Neural cell (in vitro differentiated cells): ENCODE measurements around the gene GFRA1. TPM values are rescaled to one million over a fixed set of nuclear protein-coding genes. Genes with fewer than 3 reads are reported as not detected.

ENCODE experiments used
- H2AFZ ChIP-seq: fragments of 200-600, 300-800 bp; sonication (generic), shearing (Covaris generic); 2 replicates; pipeline ENCODE4 v1.6.0; 2014; ENCODE audit warnings: low read depth, mild to moderate bottlenecking, antibody characterized with exemption, low read length, moderate library complexity
- H3F3A ChIP-seq: fragments of 200-600 bp; shearing (Covaris generic); 2 replicates; pipeline ENCODE4 v1.6.1; 2016; ENCODE audit warnings: mild to moderate bottlenecking, moderate library complexity, mixed read lengths, antibody characterized with exemption, low read length; ENCODE audit not compliant: insufficient read depth, poor library complexity, severe bottlenecking
- H3K27ac ChIP-seq: fragments of 200-600, 300-800 bp; sonication (generic), shearing (Covaris generic); 2 replicates; pipeline ENCODE4 v1.5.1; 2014; ENCODE audit warnings: mild to moderate bottlenecking, low read length, moderate library complexity
- H3K27me3 ChIP-seq: fragments of 300-800, 200-600 bp; sonication (generic), shearing (Covaris generic); 2 replicates; pipeline ENCODE4 v1.6.0; 2014; ENCODE audit warnings: mild to moderate bottlenecking, low read depth, low read length, moderate library complexity; ENCODE audit not compliant: insufficient read depth
- H3K36me3 ChIP-seq: fragments of 300-800, 200-600 bp; sonication (generic), shearing (Covaris generic); 2 replicates; pipeline ENCODE4 v1.5.1; 2014; ENCODE audit warnings: mild to moderate bottlenecking, antibody characterized with exemption, low read length, moderate library complexity; ENCODE audit not compliant: insufficient read depth
- H3K4me2 ChIP-seq: fragments of 300-800, 200-600 bp; sonication (generic), shearing (Covaris generic); 2 replicates; pipeline ENCODE4 v1.6.0; 2014; ENCODE audit warnings: mild to moderate bottlenecking, low read length
- H3K4me3 ChIP-seq: fragments of 300-800, 200-600 bp; sonication (generic), shearing (Covaris generic); 2 replicates; pipeline ENCODE4 v1.5.1; 2014; ENCODE audit warnings: mild to moderate bottlenecking, low read length, moderate library complexity
- H3K79me2 ChIP-seq: fragments of 200-600 bp; shearing (Covaris generic); replicated peaks from 2 replicates; pipeline ENCODE4 v1.6.0; 2014; ENCODE audit warnings: mild to moderate bottlenecking, low read length, moderate library complexity; ENCODE audit not compliant: insufficient read depth
- H3K9ac ChIP-seq: fragments of 300-800, 200-600 bp; sonication (generic), shearing (Covaris generic); 2 replicates; pipeline ENCODE4 v1.6.1; 2016; ENCODE audit warnings: mild to moderate bottlenecking, low read length, mixed read lengths
- H3K9me2 ChIP-seq: fragments of 200-600 bp; shearing (Covaris generic); 2 replicates; pipeline ENCODE4 v1.6.1; 2016; ENCODE audit warnings: mild to moderate bottlenecking, low read length, mixed read lengths; ENCODE audit not compliant: insufficient read depth
- H3K9me3 ChIP-seq: fragments of 200-600, 300-800 bp; sonication (generic), shearing (Covaris generic); 2 replicates; pipeline ENCODE4 v1.6.1; 2016; ENCODE audit warnings: mild to moderate bottlenecking, mixed run types, low read length, moderate library complexity, mixed read lengths
- H4K20me1 ChIP-seq: fragments of 200-600 bp; shearing (Covaris generic); 2 replicates; pipeline ENCODE4 v1.6.1; 2016; ENCODE audit warnings: mild to moderate bottlenecking, mixed run types; ENCODE audit not compliant: insufficient read depth
- CTCF ChIP-seq: fragments of 450-650 bp; IDR thresholded peaks from 2 replicates; pipeline ENCODE4 v1.5.1; 2014; ENCODE audit warnings: antibody characterized with exemption, mild to moderate bottlenecking, moderate library complexity; ENCODE audit not compliant: poor library complexity, severe bottlenecking
- EP300 ChIP-seq: fragments of 450-650 bp; conservative IDR thresholded peaks from 2 replicates; pipeline ENCODE4 v1.6.1; 2014; ENCODE audit warnings: antibody characterized with exemption, mild to moderate bottlenecking, moderate library complexity; ENCODE audit not compliant: poor library complexity, severe bottlenecking
- EZH2 ChIP-seq: fragments of 200-600, 300-800 bp; shearing (Covaris generic), sonication (generic); IDR thresholded peaks from 2 replicates; pipeline ENCODE4 v1.6.1; 2014; ENCODE audit warnings: antibody characterized with exemption, low read length, borderline replicate concordance, mild to moderate bottlenecking; ENCODE audit not compliant: insufficient read depth, poor library complexity, severe bottlenecking
- MXI1 ChIP-seq: fragments of 450-650 bp; conservative IDR thresholded peaks from 2 replicates; pipeline ENCODE4 v1.6.1; 2014; ENCODE audit warnings: antibody characterized with exemption, mild to moderate bottlenecking; ENCODE audit not compliant: poor library complexity, severe bottlenecking
- POLR2AphosphoS5 ChIP-seq: IDR thresholded peaks from 2 replicates; pipeline ENCODE4 v1.6.1; 2012
- RAD21 ChIP-seq: fragments of 450-650 bp; conservative IDR thresholded peaks from 2 replicates; pipeline ENCODE4 v1.6.1; 2014; ENCODE audit warnings: antibody characterized with exemption, mild to moderate bottlenecking, moderate library complexity
- REST ChIP-seq: IDR thresholded peaks from 2 replicates; pipeline ENCODE4 v1.6.1; 2012; ENCODE audit warnings: borderline replicate concordance
- SMC3 ChIP-seq: fragments of 450-650 bp; conservative IDR thresholded peaks from 2 replicates; pipeline ENCODE4 v1.6.1; 2014; ENCODE audit warnings: antibody characterized with exemption, mild to moderate bottlenecking, moderate library complexity; ENCODE audit not compliant: poor library complexity
- TAF1 ChIP-seq: IDR thresholded peaks from 2 replicates; pipeline ENCODE4 v1.6.1; 2012; ENCODE audit warnings: low read depth
- polyA plus RNA-seq: library from polyadenylated mRNA; depleted of rRNA; stranded (reverse); fragments of >200 nt; gene quantifications from 2 replicates; pipeline ENCODE4 v1.2.3, GENCODE V29; 2014

Gene GFRA1
- polyA plus RNA-seq, 1 donor from 2014 or later = 2.3 TPM

DNA sequence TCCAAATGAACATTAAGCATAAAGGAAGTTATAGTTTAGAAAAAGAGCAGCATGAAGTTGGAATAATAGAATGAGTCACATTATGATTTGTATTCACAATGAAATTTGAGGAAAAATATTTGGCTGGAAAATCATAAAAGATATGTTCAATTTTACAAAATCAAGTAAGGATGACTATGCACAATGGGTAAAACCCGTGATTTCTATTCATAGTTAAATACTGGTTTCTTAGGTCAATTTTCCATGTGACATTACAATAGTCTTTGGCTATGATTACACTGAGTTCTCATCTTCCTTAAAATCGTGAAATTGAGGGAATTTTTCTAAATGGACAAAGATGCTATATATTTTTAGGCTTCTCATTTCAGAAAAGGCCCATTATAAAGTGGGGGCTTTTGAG is 33.8 kb upstream of the GFRA1 start:
- no peak for TF ChIP-seq CTCF
- H3K4me2 ChIP-seq = no peak overlapping the region
- no peak overlapping the region for H3K9ac ChIP-seq
- H3K79me2 ChIP-seq = no peaks in the 10 kb centered on the region
- H3F3A ChIP-seq = no peaks in the 10 kb centered on the region
- H4K20me1 ChIP-seq = no peaks in the 10 kb centered on the region
- H3K9me2 ChIP-seq = no peaks in the 10 kb centered on the region
- H3K27ac ChIP-seq = no peak overlapping the region
- no peak overlapping the region for H3K4me3 ChIP-seq
- H3K27me3 ChIP-seq = no peaks in the 10 kb centered on the region
- H3K36me3 ChIP-seq = no peaks in the 10 kb centered on the region
- H2AFZ ChIP-seq = no peak overlapping the region
- no peaks in the 10 kb centered on the region for H3K9me3 ChIP-seq

GRCh38 chr10:116304923-116305322 is 31.9 kb upstream of the GFRA1 start:
- Histone ChIP-seq H3F3A (no peaks in the 10 kb centered on the region), H3K9me2 (no peaks in the 10 kb centered on the region), H3K9me3 (no peaks in the 10 kb centered on the region), H2AFZ (no peak overlapping the region), H3K27ac (no peak overlapping the region), H4K20me1 (no peaks in the 10 kb centered on the region), H3K36me3 (no peaks in the 10 kb centered on the region), H3K4me2 (no peak overlapping the region), H3K27me3 (no peaks in the 10 kb centered on the region), H3K9ac (no peak overlapping the region), H3K79me2 (no peaks in the 10 kb centered on the region), H3K4me3 (no peak overlapping the region)
- TF ChIP-seq EP300 = no peak
- TF ChIP-seq TAF1 = no peak
- TF ChIP-seq EZH2 = no peak
- no peak for TF ChIP-seq RAD21
- TF ChIP-seq SMC3 = no peak
- no peak for TF ChIP-seq POLR2AphosphoS5
- no peak for TF ChIP-seq CTCF
- no peak for TF ChIP-seq MXI1
- no peak for TF ChIP-seq REST
